ENCODE measurements around the gene SPRR3. TPM values are rescaled to one million over a fixed set of nuclear protein-coding genes. Genes with fewer than 3 reads are reported as not detected.

SPRR3 gene
- total RNA-seq, 2 experiments from 2014 or later, result not detected

DNA sequence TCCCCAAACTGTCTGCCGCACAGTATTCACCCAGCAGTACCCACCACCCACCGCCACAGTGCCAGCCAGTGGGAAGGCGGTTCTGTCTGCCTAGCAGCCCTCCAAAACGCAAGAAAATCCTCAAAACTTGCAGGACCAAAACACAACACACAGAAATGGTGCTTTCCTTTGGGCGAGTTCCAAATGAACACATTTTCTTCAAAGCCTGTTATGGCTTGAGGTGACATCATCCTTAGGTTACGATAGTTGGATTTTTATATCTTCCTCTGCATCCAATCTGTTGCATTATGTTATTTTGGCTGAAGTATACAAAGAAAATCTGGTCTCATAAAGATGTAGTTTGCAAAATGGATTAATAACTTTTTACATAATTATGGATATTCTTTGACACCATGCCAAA lies 8.4 kb upstream of the SPRR3 start:
- ChIA-PET CTCF (no interaction called here), POLR2A (no interaction called here)
- no peak for ATAC-seq (ENCODE audit: poor library complexity)
- H3K4me1 ChIP-seq (ENCODE audit: insufficient read depth, low read length), result no peaks in the 10 kb centered on the region
- no peak overlapping the region for H3K4me3 ChIP-seq (ENCODE audit: low read length)
- H3K9me3 ChIP-seq (ENCODE audit: control insufficient read depth in 1 of 2, insufficient read depth in 1 of 2, low read length in 2 of 2), result no peaks in the 10 kb centered on the region
- H3K27ac ChIP-seq (ENCODE audit: low read depth in 1 of 2, low read length in 2 of 2), result no peak overlapping the region
- peaks cover 3 to 18% of the 10 kb centered on the region in 2 experiments for H3K27me3 ChIP-seq (ENCODE audit: control insufficient read depth in 1 of 2, insufficient read depth in 2 of 2, low read length in 2 of 2)
- DNase-seq, result no peak
- Mint-ChIP-seq H3K4me1 (ENCODE audit: low read depth) (no peaks in the 10 kb centered on the region), H3K9me3 (no peaks in the 10 kb centered on the region), H3K4me3 (no peak overlapping the region), H3K36me3 (ENCODE audit: low read depth) (no peaks in the 10 kb centered on the region), H3K27me3 (peaks cover 36% of the 10 kb centered on the region), H3K27ac (no peak overlapping the region)
- intact Hi-C loops (cut with DNase I, micrococcal nuclease), result no loop called here
- TF ChIP-seq, protein P1, sequence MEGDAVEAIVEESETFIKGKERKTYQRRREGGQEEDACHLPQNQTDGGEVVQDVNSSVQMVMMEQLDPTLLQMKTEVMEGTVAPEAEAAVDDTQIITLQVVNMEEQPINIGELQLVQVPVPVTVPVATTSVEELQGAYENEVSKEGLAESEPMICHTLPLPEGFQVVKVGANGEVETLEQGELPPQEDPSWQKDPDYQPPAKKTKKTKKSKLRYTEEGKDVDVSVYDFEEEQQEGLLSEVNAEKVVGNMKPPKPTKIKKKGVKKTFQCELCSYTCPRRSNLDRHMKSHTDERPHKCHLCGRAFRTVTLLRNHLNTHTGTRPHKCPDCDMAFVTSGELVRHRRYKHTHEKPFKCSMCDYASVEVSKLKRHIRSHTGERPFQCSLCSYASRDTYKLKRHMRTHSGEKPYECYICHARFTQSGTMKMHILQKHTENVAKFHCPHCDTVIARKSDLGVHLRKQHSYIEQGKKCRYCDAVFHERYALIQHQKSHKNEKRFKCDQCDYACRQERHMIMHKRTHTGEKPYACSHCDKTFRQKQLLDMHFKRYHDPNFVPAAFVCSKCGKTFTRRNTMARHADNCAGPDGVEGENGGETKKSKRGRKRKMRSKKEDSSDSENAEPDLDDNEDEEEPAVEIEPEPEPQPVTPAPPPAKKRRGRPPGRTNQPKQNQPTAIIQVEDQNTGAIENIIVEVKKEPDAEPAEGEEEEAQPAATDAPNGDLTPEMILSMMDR (IDR thresholded peaks at IDR 0.05), result no peak
- no peaks in the 10 kb centered on the region for H3K36me3 ChIP-seq (ENCODE audit: insufficient read depth, low read length)

DNA sequence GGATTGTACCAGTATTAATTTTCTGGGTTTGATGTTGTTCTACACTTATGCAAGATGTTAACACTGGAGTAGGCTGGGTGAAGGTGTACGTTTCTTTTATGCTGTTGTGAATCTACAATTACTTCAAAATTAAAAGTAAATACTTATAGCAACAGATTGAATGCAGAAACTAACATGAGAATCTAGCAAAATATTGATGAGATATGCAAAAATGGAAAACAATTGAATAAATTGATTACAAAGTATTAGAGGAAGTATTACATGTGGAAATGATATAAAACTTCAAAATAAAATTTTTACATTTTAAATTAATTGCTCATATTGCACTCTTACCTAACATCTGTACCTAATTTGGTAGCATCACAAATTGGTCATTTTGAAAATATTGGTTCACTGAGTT lies 5.7 kb upstream of the SPRR3 start:
- Histone ChIP-seq H3K4me1 (ENCODE audit: insufficient read depth, low read length) (no peaks in the 10 kb centered on the region), H3K27ac (ENCODE audit: low read depth in 1 of 2, low read length in 2 of 2) (no peak overlapping the region), H3K9me3 (ENCODE audit: control insufficient read depth in 1 of 2, insufficient read depth in 1 of 2, low read length in 2 of 2) (no peaks in the 10 kb centered on the region), H3K4me3 (ENCODE audit: low read length) (no peak overlapping the region), H3K27me3 (ENCODE audit: control insufficient read depth in 1 of 2, insufficient read depth in 2 of 2, low read length in 2 of 2) (peaks cover 5 to 7% of the 10 kb centered on the region in 2 experiments), H3K36me3 (ENCODE audit: insufficient read depth, low read length) (no peaks in the 10 kb centered on the region)
- H3K9me3 Mint-ChIP-seq, result no peaks in the 10 kb centered on the region
- no peaks in the 10 kb centered on the region for H3K4me1 Mint-ChIP-seq (ENCODE audit: low read depth)
- no peak for ATAC-seq (ENCODE audit: poor library complexity)
- no peaks in the 10 kb centered on the region for H3K36me3 Mint-ChIP-seq (ENCODE audit: low read depth)
- ChIA-PET POLR2A (no interaction called here), CTCF (no interaction called here)
- H3K27me3 Mint-ChIP-seq, result peaks cover 36% of the 10 kb centered on the region
- no peak overlapping the region for H3K4me3 Mint-ChIP-seq
- intact Hi-C loops (cut with DNase I, micrococcal nuclease), result no loop called here
- DNase-seq, result no peak
- no peak overlapping the region for H3K27ac Mint-ChIP-seq
- TF ChIP-seq, protein P1 (IDR thresholded peaks at IDR 0.05), result no peak

DNA sequence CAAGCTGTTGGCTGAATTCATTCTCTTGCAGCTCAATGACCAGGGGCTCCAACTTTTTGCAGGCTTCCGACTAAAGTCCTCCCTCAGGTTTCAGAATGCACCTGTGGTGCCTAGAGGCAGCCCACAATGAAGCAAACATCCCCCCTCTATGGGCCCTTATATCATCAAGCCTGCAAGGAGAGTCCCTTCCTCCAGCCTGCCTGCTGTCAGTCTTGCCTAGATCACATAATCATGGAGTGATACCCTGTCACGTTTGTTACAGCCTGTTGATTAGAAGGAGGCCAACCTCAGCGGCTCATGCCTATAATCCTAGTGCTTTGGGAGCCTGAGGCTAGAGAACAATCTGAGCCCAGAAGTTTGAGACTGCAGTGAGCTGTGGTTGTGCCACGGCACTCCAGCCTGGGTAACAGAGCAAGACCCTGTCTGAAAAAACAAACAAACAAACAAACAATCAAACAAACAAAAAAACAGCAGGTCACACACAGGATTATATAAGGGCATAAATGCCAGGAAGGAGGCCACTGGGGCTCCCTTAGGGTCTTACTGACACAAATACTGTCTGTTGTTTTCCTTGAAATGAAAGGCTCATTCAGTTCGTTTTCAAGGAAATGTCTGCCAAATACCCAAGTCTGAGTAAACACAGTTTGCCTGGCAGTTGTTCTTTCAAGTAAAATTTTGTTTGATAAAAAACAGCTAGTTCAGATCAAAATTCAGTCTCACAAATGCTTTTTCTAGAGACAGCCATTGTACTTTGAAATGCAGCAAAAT lies 4.7 kb upstream of the SPRR3 start:
- intact Hi-C loops (cut with DNase I, micrococcal nuclease), result no loop called here
- DNase-seq (no peak), ATAC-seq (ENCODE audit: poor library complexity) (no peak)
- Histone ChIP-seq H3K36me3 (ENCODE audit: insufficient read depth, low read length) (no peaks in the 10 kb centered on the region), H3K9me3 (ENCODE audit: control insufficient read depth in 1 of 2, insufficient read depth in 1 of 2, low read length in 2 of 2) (no peaks in the 10 kb centered on the region), H3K4me1 (ENCODE audit: insufficient read depth, low read length) (no peaks in the 10 kb centered on the region), H3K4me3 (ENCODE audit: low read length) (no peak overlapping the region), H3K27me3 (ENCODE audit: control insufficient read depth in 1 of 2, insufficient read depth in 2 of 2, low read length in 2 of 2) (peaks cover 2 to 4% of the 10 kb centered on the region in 2 experiments), H3K27ac (ENCODE audit: low read depth in 1 of 2, low read length in 2 of 2) (no peak overlapping the region)
- H3K4me1 Mint-ChIP-seq (ENCODE audit: low read depth), result no peaks in the 10 kb centered on the region
- no peaks in the 10 kb centered on the region for H3K36me3 Mint-ChIP-seq (ENCODE audit: low read depth)
- ChIA-PET POLR2A (no interaction called here), CTCF (no interaction called here)
- peaks cover 30% of the 10 kb centered on the region for H3K27me3 Mint-ChIP-seq
- TF ChIP-seq, protein P1 (IDR thresholded peaks at IDR 0.05), result no peak
- H3K27ac Mint-ChIP-seq, result no peak overlapping the region
- H3K4me3 Mint-ChIP-seq, result no peak overlapping the region
- H3K9me3 Mint-ChIP-seq, result no peaks in the 10 kb centered on the region
